GM12878 (cell line): ENCODE data around the gene CNTNAP5. TPM values are rescaled to one million over a fixed set of nuclear protein-coding genes. Genes with fewer than 3 reads are reported as not detected.

ENCODE experiments used
- ATAC-seq: fragments of 200-7000 bp; cut with Tn5 transposase; 3 replicates; pipeline ENCODE4 v1.9.1; 2020; ENCODE audit warnings: mild to moderate bottlenecking, moderate library complexity
- BruUV-seq: library from RNA; stranded (reverse); fragments of 400-500 nt; replicated peaks from 2 replicates; lab custom pipeline; 2021; lab: Mats Ljungman, UMichigan
- CTCF ChIA-PET: fragments of 300-600 bp; sonication (Branson Sonifier 250); formaldehyde crosslinking; extraction: SDS; loops from one replicate; lab custom pipeline; 2021; ENCODE audit warnings: inconsistent platforms; lab: Yijun Ruan, JAX
- POLR2A ChIA-PET: fragments of 350-600 bp; formaldehyde crosslinking; extraction: SDS; loops from one replicate; lab custom pipeline; 2021; ENCODE audit warnings: inconsistent platforms; lab: Charles Lee
- RAD21 ChIA-PET: fragments of 300-600 bp; sonication (Branson Sonifier 250); formaldehyde crosslinking; loops from one replicate; lab custom pipeline; 2023; ENCODE audit warnings: antibody characterized with exemption; ENCODE audit not compliant: unreplicated experiment; lab: Charles Lee
- SMC1A ChIA-PET: fragments of 300-600 bp; sonication (Branson Sonifier 250); formaldehyde crosslinking; loops from one replicate; lab custom pipeline; 2023; ENCODE audit not compliant: unreplicated experiment, uncharacterized antibody; lab: Charles Lee
- DNase-seq: peaks from one replicate; pipeline ENCODE4 v3.0.0-alpha.2; 2011; ENCODE audit warnings: low read depth, low spot score
- FAIRE-seq: peaks from 3 replicates; lab custom pipeline; 2011; peaks lifted over from hg19 to GRCh38; lab: Jason Lieb, UNC
- H2AFZ ChIP-seq: 2 replicates; pipeline ENCODE4 v1.6.0; 2011; ENCODE audit warnings: low read depth, low read length, control low read depth; ENCODE audit not compliant: control insufficient read depth
- H3K27ac ChIP-seq: 2 replicates; pipeline ENCODE4 v1.5.1; 2011; ENCODE audit warnings: control low read depth; ENCODE audit not compliant: control insufficient read depth, insufficient read depth
- H3K27me3 ChIP-seq, 2 experiments: replicated peaks in 1 of 2; 2 replicates each; pipeline versions ENCODE4 v1.6.0 to v1.6.1; 2011; ENCODE audit warnings: low read length in 1 of 2; ENCODE audit not compliant: control insufficient read depth in 2 of 2, insufficient read depth in 2 of 2
- H3K36me3 ChIP-seq, 2 experiments: 2 replicates each; pipeline ENCODE4 v1.5.1; 2011; ENCODE audit warnings: low read length in 1 of 2; ENCODE audit not compliant: control insufficient read depth in 2 of 2, insufficient read depth in 2 of 2
- H3K4me1 ChIP-seq: 2 replicates; pipeline ENCODE4 v1.6.1; 2011; ENCODE audit warnings: mild to moderate bottlenecking, low read length, moderate library complexity, mixed read lengths; ENCODE audit not compliant: control insufficient read depth, insufficient read depth
- H3K4me2 ChIP-seq: 2 replicates; pipeline ENCODE4 v1.6.0; 2011; ENCODE audit warnings: control low read depth; ENCODE audit not compliant: control insufficient read depth, insufficient read depth
- H3K4me3 ChIP-seq: fragments of 200-600 bp; sonication (generic); 2 replicates; pipeline ENCODE4 v1.5.1; 2016
- H3K79me2 ChIP-seq: 2 replicates; pipeline ENCODE4 v1.6.0; 2011; ENCODE audit warnings: low read length; ENCODE audit not compliant: control insufficient read depth, insufficient read depth
- H3K9ac ChIP-seq: 2 replicates; pipeline ENCODE4 v1.8.0; 2011; ENCODE audit warnings: low read length, control low read depth, mixed read lengths; ENCODE audit not compliant: control insufficient read depth, insufficient read depth
- H3K9me3 ChIP-seq: replicated peaks from 3 replicates; pipeline ENCODE4 v1.5.1; 2011; ENCODE audit warnings: mild to moderate bottlenecking, low read length; ENCODE audit not compliant: control insufficient read depth, insufficient read depth
- H4K20me1 ChIP-seq: 2 replicates; pipeline ENCODE4 v1.6.0; 2011; ENCODE audit not compliant: control insufficient read depth, insufficient read depth
- CREM ChIP-seq: IDR thresholded peaks from 2 replicates; pipeline ENCODE4 v1.6.1; 2014; ENCODE audit warnings: antibody characterized with exemption, low read depth
- E2F4 ChIP-seq: IDR thresholded peaks from 2 replicates; pipeline ENCODE4 v1.6.1; 2012; ENCODE audit warnings: low read depth, low read length, improper control_type of control experiment
- EED ChIP-seq: sonication (generic); IDR thresholded peaks from 2 replicates; pipeline ENCODE4 v1.6.1; 2016; ENCODE audit warnings: antibody characterized with exemption, low read depth
- ETV6 ChIP-seq, 2 experiments: fragments of 450-650 bp in 1 of 2; IDR thresholded peaks in 1 of 2; conservative IDR thresholded peaks in 1 of 2; 2 replicates each; pipeline ENCODE4 v1.6.1; 2014; ENCODE audit warnings: antibody characterized with exemption in 1 of 2, borderline replicate concordance in 1 of 2, low read depth in 1 of 2, mild to moderate bottlenecking in 1 of 2, moderate library complexity in 1 of 2
- GABPA ChIP-seq: IDR thresholded peaks from 2 replicates; pipeline ENCODE4 v1.6.1; 2014; ENCODE audit warnings: antibody characterized with exemption, low read depth, mild to moderate bottlenecking, inconsistent platforms
- HCFC1 ChIP-seq: fragments of 150-350 bp; IDR thresholded peaks from 2 replicates; pipeline ENCODE4 v1.6.1; 2014; ENCODE audit warnings: low read length
- HDGF ChIP-seq: fragments of 450-650 bp; IDR thresholded peaks from 2 replicates; pipeline ENCODE4 v1.6.1; 2016; ENCODE audit warnings: antibody characterized with exemption
- KLF5 ChIP-seq: fragments of 450-650 bp; IDR thresholded peaks from 2 replicates; pipeline ENCODE4 v1.6.1; 2014; ENCODE audit warnings: mild to moderate bottlenecking; ENCODE audit not compliant: partially characterized antibody
- MLLT1 ChIP-seq: fragments of 450-650 bp; IDR thresholded peaks from 2 replicates; pipeline ENCODE4 v1.6.1; 2016; ENCODE audit warnings: mild to moderate bottlenecking
- NBN ChIP-seq: fragments of 450-650 bp; IDR thresholded peaks from 2 replicates; pipeline ENCODE4 v1.6.1; 2016
- NR2C1 ChIP-seq: fragments of 450-650 bp; IDR thresholded peaks from 2 replicates; pipeline ENCODE4 v1.6.1; 2017; ENCODE audit warnings: antibody characterized with exemption, mild to moderate bottlenecking, moderate library complexity
- NR2F1 ChIP-seq: fragments of 450-650 bp; conservative IDR thresholded peaks from 2 replicates; pipeline ENCODE4 v1.6.1; 2017; ENCODE audit warnings: mild to moderate bottlenecking
- POLR2A ChIP-seq: IDR thresholded peaks from 2 replicates; pipeline ENCODE4 v1.6.1; 2011; ENCODE audit warnings: low read depth, mild to moderate bottlenecking, low read length
- POLR2AphosphoS2 ChIP-seq: IDR thresholded peaks from 2 replicates; pipeline ENCODE4 v1.6.1; 2011; ENCODE audit warnings: low read depth, mild to moderate bottlenecking, low read length, improper control_type of control experiment, moderate library complexity
- RAD21 ChIP-seq: IDR thresholded peaks from 2 replicates; pipeline ENCODE4 v1.6.1; 2011; ENCODE audit warnings: mild to moderate bottlenecking, low read depth, low read length, moderate library complexity; ENCODE audit not compliant: insufficient read depth
- SIX5 ChIP-seq: IDR thresholded peaks from 2 replicates; pipeline ENCODE4 v1.6.1; 2011; ENCODE audit warnings: mild to moderate bottlenecking, low read depth, low read length, moderate library complexity; ENCODE audit not compliant: severe bottlenecking
- WGBS: methylation state at CpG from one replicate; pipeline ENCODE4 v1.1.6; 2016; ENCODE audit warnings: low lambda C conversion rate; ENCODE audit not compliant: insufficient replicate concordance, insufficient coverage; ENCODE audit errors: missing lambda C conversion rate; 5-methylcytosine and 5-hydroxymethylcytosine counted together
- in situ Hi-C: fragments of 300-500 bp; cut with MboI; formaldehyde crosslinking; loops from 9 replicates; pipeline ENCODE4 v1.14.3; 2018; ENCODE audit warnings: mixed read lengths
- intact Hi-C: fragments of 100-400 bp; cut with micrococcal nuclease; formaldehyde crosslinking; loops from one replicate; pipeline ENCODE4 v1.14.2; 2022; ENCODE audit not compliant: unreplicated experiment
- polyA plus RNA-seq, 11 experiments: library from polyadenylated mRNA; depleted of rRNA in 4 of 11; unstranded in 6 of 11; stranded (reverse) in 5 of 11; fragments of >200 nt; fragmentation: Nextera tagmentation in 4 of 11; fragmentation: Illumina TruSeq in 1 of 11; extraction: Ambion mirVana in 4 of 11; extraction: Trizol in 1 of 11; gene quantifications; 1 replicate in 1 of 11; 2 replicates in 10 of 11; pipeline versions ENCODE4 v1.2.1 to v1.2.3, GENCODE V29; 2011 to 2016; ENCODE audit warnings: inconsistent platforms in 2 of 11, missing spikeins in 2 of 11, low read depth in 1 of 11
- total RNA-seq, 4 experiments: library from RNA; depleted of rRNA in 3 of 4; stranded (reverse); fragments of >200 nt in 3 of 4; fragmentation: Illumina TruSeq in 1 of 4; extraction: Trizol in 1 of 4; gene quantifications; 2 replicates each; pipeline versions ENCODE4 v1.2.1 to v1.2.3, GENCODE V29; 2013 to 2021

The CNTNAP5 gene
- total and polyA plus RNA-seq, 10 of the 15 experiments (the other 5 are each of a cell fraction or from before 2014, with no cell fraction given) = not detected

- no peaks in the 10 kb centered on the region for H3K4me1 ChIP-seq
- SMC1A ChIA-PET = interaction anchor here (0.6 to 2.2 kb wide), 2 partner anchors 10 to 288 kb away, joined by 3 to 5 read pairs; no protein-coding TSS in a partner anchor
- TF ChIP-seq ETV6 (conservative IDR thresholded peaks at IDR 0.05 in 1 of 2, IDR thresholded peaks at IDR 0.05 in 1 of 2; ENCODE audit: borderline replicate concordance in 1 of 2, low read depth in 1 of 2) (no peak), NR2C1 (no peak), MLLT1 (no peak), SIX5 (no peak), CREM (no peak), EED (no peak), POLR2A (no peak)
- TF ChIP-seq, all 136 proteins: peak for 0
- in situ Hi-C loops = no loop called here
- Histone ChIP-seq H3K27ac (no peak overlapping the region), H3K9ac (no peak overlapping the region), H3K4me2 (no peak overlapping the region), H3K9me3 (no peaks in the 10 kb centered on the region), H3K27me3 (no peaks in the 10 kb centered on the region), H4K20me1 (no peaks in the 10 kb centered on the region), H2AFZ (no peak overlapping the region), H3K36me3 (no peaks in the 10 kb centered on the region), H3K4me3 (no peak overlapping the region), H3K79me2 (no peaks in the 10 kb centered on the region)
- FAIRE-seq = no peak
- no peak for ATAC-seq
- CTCF ChIA-PET = no interaction called here
- DNase-seq = no peak
- POLR2A ChIA-PET = no interaction called here
- WGBS = 68% methylated on average over 2 of the region's 2 CpGs
- intact Hi-C loops = no loop called here
- RAD21 ChIA-PET = no interaction called here
- no TSS peak for BruUV-seq
Measured at GRCh38 chr2:124953921-124954320, 928.8 kb downstream of the CNTNAP5 start.

GRCh38 chr2:124959581-124959980 lies 934.5 kb downstream of the CNTNAP5 start:
- ChIA-PET CTCF (no interaction called here), SMC1A (interaction anchor here (1.0 kb wide), 1 partner anchor 16 kb away, joined by 3 read pairs; no protein-coding TSS in a partner anchor), RAD21 (no interaction called here), POLR2A (no interaction called here)
- Histone ChIP-seq H3K36me3 (no peaks in the 10 kb centered on the region), H3K4me1 (no peaks in the 10 kb centered on the region), H2AFZ (no peak overlapping the region), H3K27me3 (no peaks in the 10 kb centered on the region), H4K20me1 (no peaks in the 10 kb centered on the region), H3K27ac (no peak overlapping the region), H3K4me3 (no peak overlapping the region), H3K9me3 (no peaks in the 10 kb centered on the region), H3K9ac (no peak overlapping the region), H3K4me2 (no peak overlapping the region), H3K79me2 (no peaks in the 10 kb centered on the region)
- in situ Hi-C loops (no loop called here), intact Hi-C loops (no loop called here)
- DNase-seq (no peak), ATAC-seq (no peak), FAIRE-seq (no peak)
- no TSS peak for BruUV-seq
- WGBS = 0% methylated on average over 1 of the region's 1 CpG
- TF ChIP-seq E2F4 (no peak), KLF5 (no peak), NR2F1 (no peak), GABPA (no peak), HCFC1 (no peak), HDGF (no peak), POLR2AphosphoS2 (no peak), RAD21 (no peak), NBN (no peak)
